GM19455 (cell line): ENCODE measurements around the gene MRPS7.
"Not testable (repeated sequence)": the region's sequence is repeated elsewhere in the genome, so short reads cannot be mapped to it uniquely, and the experiment has no call there.

Experiments used
- ATAC-seq: cut with Tn5 transposase; IDR thresholded peaks from one replicate; pipeline ENCODE4 v1.9.1; 2021; ENCODE audit not compliant: unreplicated experiment

The MRPS7 gene

DNA sequence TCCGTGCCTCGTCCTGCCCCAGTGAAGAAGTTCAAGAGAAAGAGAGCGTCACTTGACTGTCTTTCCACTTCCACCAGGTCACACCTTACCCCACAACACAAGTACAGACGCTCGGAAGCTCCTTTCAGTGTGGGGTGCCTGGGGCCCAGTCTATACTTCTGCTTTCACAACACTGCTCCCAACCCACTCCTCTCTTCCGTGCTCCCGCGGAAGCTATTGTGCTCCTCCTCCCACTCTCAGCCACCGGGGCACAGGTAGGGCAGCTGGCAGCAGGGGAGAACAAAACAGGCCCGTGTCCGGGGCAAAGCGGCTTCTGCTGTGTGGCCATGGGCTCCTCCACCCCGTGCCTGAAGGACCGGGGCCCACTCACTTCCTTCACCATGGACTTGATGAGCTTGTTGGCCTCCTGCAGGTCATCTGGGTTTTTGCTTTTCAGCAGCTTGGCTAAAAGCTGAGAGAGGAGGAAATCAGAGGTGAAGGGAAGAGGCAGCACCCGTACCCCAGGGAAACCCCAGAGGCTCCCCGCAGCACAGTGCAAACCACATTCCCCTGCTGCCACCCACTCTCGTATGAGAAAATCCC lies 19.1 kb upstream of the MRPS7 start:
- no peak for ATAC-seq

DNA sequence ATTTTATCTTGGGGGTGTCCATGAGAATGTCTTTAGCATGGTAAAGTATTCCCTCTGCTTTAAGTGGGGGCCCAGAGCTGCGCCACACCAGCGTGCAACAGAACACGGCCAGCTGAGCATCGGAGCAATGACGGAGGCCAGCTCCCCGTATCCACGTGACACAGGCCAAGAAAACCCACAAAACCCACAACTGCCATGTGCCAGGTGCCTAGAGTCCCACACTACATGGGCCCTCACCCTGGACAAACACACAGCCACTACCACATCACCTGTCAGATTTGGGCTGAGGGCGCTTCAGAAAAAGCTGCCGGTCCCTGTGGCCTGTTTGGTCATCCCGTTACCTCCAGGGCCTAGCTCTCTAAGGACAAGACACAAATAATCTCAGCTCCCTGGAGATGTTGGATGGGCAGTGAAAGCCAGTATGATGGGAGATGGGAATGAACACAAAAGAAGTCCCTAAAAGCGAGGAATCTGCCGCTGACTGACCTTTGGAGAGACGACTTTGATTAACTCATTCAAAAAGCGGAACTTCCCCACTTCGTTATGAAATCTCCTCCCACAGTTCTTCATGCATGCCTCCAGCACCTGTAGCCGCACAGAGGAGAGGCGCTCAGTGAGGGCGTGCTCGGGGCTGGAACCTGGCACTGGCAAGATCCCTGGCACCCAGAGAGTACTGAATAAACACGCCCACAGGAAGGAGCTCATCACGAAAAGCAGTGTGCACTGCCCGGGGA lies 17.4 kb upstream of the MRPS7 start:
- ATAC-seq, result no peak

DNA sequence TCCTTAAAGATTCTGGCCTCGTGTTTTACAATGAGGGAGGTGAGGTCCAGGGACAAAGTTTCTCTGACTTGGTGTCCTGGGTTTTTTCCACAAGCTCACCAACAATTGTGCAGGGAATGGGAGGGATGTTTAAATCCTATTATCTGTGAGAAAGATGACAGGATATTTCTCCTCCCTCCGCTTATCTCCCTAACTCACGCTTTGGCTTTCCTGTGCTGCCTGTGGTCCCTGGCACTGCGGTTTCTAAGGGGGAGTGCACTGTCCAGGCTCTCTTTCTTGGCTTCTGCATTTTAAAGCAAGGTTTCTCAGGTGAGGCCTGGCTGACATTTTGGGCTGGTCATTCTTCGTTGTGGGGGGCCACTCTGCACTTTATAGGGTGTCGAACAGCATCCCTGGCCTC lies 16.7 kb upstream of the MRPS7 start:
- no peak for ATAC-seq

DNA sequence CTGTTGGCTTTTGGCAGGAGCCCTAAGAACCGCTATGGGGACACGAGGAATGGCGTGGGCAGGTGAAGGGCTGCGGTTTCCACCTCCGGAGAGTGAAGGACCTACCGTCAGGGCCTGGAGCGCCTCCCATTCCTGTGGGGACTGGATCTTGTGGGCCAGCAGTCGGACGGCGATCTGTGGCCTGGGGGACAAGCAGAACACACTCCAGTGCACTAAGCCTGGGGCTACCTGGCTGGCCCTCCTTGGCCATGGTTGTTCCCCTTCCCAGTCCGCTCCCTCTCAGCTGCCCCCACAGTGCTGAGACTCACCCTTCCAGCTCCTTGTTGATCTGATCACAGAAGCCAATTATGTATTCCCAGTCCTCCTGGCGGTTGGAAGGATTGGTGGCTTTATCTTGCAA lies 15.3 kb upstream of the MRPS7 start:
- no peak for ATAC-seq

DNA sequence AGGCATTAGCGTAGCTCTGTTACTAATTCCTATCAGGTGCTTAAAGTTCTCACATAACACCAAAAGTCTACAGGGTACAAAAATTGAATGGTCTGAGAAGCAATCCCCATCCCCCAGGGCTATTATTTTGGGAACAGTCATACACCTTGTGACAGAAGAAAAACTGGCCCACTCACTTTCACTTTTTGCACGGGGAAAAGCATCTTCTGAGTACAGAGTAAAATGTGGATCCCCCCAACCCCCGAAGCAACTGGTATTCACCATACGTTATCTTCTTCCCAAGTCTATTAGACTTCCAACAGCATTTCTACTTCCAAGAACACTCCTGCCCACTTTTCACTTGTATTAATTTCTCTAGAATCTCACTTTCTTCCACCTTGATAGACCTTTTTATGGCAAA lies 12.1 kb upstream of the MRPS7 start:
- no peak for ATAC-seq

DNA sequence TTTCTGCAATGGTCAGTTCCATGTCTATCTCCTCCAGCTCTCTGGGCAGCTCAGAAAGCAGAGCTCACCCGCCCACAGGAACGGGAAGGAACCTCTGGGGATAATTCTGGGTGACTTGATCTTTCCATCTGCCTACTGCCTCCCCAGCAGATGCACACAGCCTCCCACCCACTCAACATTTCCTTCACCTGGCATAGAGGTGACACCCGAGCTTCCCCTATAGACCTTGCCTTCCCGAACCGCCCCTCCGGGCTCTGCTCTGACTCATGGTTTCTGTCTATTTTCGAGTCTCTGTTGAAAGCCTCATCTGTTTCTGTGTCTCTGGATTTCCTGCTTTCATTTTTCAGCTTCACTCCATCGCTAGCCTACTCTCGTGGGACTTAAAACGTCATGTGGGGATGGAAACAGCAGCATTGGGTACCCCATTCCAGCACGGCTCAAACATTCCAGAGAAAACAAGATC lies 11.6 kb upstream of the MRPS7 start:
- ATAC-seq, result peak; percentile 82

DNA sequence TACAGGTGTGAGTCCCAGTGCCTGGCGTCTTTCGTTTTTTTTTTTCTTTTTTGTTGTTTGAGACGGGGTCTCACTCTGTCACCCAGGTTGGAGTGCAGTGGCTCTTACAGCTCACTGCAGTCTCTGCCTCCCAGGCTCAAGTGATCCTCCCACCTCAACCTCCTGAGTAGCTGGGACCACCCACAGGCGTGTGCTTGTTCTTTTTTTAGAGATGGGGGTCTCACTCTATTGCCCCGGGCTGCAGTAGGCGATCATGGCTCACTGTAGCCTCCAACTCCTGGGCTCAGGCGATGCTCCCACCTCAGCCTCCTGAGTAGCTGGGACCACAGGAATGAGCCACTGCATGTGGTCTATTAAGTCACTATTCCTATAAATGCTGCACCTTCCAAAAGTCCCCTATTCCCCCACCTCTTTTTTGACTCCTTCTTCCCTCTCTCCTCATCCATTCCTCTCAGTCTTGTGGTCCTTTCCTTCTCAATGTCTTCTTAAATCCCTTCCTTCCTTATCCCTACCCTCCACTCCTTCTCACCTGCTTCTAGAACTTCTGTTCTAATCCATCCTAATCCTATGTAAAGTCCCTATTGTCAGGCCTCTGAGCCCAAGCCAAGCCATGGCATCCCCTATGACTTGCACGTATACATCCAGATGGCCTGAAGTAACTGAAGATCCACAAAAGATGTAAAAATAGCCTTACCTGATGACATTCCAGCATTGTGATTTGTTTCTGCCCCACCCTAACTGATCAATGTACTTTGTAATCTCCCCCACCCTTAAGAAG lies 9.5 kb upstream of the MRPS7 start:
- ATAC-seq, result no peak

DNA sequence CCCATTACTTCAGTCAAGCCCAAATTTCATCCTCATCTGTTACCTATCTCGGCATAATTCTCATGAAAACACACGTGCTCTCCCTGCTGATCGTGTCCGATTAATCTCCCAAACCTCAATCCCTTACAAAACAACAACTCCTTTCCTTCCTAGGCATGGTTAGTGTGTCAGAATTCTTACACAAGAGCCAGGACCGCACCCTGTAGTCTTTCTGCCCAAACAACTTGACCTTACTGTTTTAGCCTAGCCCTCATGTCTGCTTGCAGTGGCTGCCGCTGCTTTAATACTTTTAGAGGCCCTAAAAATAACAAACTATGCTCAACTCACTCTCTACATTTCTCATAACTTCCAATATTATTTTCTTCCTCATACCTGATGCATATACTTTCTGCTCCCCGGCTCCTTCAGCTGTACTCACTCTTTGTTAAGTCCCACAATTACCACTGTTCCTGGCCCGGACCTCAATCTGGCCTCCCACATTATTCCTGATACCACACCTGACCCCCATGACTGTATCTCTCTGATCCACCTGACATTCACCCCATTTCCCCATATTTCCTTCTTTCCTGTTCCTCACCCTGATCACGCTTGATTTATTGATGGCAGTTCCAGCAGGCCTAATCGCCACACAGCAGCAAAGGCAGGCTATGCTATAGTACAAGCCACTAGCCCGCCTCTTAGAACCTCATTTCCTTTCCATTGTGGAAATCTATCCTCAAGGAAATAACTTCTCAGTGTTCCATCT lies 5.6 kb upstream of the MRPS7 start:
- not testable (repeated sequence) for ATAC-seq

DNA sequence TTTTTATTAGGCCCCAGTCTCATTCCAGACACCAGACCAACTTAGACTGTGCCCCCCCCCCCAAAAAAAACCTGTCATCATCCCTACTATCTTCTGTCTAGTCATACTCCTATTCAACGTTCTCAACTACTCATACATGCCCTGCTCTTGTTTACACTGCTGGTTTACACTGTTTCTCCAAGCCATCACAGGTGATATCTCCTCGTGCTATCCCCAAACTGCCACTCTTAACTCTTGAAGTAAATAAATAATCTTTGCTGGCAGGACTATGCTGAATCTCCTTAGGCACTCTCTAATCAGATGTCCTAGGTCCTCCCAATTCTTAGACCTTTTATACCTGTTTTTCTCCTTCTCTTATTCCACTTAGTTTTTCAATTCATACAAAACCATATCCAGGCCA lies 4.5 kb upstream of the MRPS7 start:
- not testable (repeated sequence) for ATAC-seq

DNA sequence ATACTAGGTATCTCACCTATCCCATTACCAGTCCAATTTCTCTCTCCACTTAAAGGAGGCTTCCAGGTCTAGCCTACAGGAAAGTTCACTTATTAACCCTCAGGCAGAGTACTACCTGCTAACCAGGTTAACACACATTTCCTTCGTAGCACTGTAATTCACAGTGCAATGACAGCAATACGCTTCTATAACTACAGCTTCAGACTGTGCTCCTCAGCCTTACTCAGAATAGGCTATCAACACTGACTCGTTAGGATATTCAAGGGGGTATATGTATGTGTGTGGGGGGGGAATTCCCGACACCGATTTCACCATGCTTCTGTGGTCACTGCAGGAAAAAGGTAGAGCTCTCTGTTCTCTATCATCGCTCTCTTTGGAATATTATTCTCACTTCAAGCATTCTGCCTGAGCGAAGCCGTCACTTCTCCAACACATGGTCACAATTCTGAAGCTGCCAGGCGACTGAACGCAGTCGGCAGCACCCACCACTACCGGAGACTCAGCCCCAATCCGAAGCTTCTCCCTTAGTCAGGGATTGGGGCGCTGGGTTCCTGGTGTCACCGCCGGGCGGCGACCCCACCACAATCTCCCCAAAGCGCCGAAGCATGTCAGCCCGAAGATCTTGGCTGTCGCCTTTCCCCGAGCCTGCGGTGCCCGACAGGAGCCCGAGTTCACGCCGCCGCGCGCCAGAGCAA lies 891 bp upstream of the MRPS7 start:
- peak; percentile 33 for ATAC-seq

DNA sequence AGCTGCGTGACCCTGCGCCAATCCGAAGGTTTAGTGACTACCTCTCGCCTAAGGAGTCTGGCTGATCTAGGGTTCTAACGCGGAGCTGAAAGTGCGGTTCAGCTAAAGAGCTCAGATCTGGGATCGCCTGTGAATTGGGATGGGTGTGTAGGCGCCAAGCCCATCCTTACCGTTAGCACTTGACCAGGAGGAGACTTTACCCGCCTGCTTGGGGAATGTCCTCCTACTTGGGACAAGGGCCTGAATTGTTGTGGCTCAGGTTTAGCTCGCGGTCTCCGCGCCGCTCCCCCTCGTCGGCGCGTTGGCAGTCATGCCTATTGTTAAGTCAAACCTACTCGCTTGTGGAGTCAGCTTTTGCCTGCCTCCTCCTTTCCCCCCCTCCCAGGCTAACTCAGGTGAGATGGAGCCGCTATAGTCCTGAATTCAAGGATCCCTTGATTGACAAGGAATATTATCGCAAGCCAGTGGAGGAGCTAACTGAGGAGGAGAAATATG lies 480 bp downstream of the MRPS7 start:
- peak; percentile 21 for ATAC-seq

DNA sequence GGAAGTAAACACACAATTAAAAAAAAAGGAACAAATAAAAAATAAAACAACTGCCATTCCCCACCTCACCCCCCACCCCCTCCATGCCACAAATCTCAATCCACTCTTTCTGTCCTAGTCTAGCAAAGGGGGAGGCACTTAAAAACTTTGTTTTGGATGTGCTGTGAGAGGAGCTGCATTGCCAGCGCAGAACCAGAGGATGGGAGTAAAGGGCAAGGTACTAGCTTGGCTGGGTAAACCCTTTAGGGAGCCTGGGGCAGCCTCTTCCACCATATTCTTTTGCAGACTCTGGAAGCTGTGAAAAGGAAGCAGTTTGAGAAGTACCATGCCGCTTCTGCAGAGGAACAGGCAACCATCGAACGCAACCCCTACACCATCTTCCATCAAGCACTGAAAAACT lies 1.4 kb downstream of the MRPS7 start:
- no peak for ATAC-seq

DNA sequence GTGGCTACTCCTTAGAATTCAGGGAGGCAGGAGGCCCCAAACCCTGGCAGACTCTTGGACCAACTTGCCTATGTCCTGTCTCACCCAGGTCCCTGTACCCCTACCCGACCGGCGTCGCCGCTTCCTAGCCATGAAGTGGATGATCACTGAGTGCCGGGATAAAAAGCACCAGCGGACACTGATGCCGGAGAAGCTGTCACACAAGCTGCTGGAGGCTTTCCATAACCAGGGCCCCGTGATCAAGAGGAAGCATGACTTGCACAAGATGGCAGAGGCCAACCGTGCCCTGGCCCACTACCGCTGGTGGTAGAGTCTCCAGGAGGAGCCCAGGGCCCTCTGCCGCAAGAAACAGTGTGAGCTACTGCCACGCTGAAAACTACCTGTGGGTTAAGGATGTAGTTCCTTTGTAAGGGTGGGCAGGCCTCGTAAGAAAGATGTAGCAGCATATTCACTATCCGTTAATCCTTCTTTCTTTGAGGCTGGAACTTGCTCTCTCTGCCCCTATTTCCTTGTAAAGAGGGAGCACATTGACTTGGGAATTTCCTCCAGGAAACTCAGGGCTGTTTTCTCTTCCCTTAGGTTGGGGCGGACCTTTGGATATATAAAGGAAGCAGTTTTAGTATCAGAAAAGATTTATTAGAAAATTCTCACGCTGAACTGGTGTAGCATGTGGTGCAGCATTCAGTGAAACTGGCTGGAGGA lies 4.1 kb downstream of the MRPS7 start:
- ATAC-seq, result no peak

DNA sequence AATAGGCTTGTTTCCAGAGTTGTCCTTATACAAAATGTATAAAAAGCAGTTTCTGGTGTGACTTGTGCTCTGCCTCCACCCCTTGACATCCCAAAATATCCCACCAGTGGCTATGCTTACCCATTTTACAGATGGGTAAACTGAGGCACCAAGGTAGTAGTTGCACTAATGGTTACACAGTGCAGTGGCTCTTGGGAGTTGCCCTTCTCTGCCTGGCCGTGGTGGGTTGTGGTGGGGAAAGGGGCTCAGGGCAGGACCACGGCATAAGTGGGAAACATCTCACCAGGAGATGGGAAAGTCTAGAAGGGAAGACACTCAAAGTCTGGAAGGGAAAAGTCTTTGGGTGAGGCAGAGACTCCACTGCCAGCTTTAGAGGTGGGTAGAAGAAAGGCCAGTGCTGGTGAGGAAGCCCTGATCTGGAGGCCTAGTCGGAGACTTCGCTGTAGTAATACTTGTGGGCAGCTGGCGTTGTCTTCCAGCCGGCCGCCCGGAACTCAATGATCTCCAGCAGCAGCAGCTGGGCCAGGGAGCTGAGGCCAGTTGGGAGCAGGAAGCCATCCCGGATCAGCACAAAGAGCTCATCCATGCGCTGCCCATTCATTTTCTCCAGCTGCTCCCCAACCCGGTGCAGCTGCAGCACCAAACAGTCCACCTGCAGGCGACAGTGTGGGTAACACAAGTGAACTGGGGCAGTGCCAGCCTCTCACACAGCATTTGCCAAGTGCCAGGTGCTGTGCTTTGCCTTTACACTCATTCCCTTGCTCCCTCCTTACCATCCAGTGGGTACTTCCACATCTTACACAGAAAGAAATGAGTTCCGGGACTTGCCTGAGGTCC lies 4.9 kb downstream of the MRPS7 start:
- no peak for ATAC-seq

DNA sequence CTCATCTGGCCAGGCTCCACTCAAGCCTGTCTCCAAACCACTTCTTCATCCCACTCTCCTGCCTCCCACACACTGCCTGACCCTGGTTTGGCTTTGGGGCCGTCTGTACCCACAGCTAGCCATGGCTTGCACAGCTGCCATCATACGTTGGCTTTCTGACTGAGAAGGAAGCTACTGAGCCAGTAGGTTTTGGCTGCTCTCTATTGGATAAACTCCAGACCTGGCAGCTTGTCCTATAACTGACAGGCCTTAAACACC lies 5.4 kb downstream of the MRPS7 start:
- no peak for ATAC-seq

DNA sequence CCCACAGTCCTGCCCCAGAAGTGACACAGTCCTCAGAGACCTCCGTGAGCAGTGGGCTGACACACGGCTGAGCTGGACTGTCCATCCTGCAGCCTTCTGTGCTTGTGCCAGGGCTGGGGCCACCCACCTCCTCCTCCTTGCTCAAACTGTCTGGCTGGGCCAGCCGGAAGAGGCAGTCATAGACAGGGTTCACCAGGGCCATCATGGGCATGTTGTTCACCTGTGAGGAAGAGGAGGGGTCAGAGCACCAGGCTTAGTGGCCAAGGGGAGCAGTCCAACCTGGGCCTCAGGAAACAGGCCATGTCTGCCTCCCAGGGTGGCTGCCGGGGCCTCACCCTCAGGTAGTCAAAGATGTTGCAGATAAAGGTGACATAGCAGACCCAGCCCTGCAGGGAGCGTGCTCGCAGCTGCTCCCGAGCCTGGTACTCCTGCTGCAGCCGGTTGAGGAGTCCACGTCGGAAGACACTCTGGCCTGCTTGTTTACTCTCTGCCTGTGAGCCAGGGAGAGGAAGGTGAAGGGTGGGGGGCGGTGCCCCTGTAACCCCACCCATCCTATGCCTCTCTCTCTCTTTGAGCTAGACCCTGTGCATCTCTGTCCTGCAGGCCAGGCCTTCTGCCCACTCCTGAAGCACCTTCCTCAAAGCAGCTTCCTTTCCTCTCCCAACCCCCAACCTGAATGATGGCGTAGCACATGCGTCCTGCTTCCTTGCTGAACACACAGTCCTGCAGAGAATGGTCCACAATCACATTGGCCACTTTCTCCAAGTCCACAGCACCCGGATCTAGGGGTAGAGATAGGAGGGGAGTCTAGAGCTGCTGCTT lies 5.9 kb downstream of the MRPS7 start:
- ATAC-seq, result no peak

DNA sequence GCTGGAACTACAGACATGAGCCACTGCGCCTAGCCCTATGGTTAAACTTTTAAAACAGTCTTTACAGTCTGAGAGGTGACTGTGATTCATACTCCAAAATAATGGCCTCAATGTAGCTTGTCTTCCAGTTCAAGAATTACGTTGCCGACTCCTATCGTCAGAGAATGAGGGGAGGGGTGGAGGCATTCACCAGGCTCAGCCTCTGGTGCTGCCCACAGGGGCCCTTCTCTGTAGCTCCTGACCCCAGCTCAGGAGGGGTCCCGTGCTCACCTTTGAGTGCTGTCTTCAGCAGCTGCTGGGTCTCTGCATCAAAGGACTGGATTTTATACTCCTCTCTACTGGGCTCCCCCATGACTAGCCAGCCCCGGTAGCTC lies 8.2 kb downstream of the MRPS7 start:
- no peak for ATAC-seq

DNA sequence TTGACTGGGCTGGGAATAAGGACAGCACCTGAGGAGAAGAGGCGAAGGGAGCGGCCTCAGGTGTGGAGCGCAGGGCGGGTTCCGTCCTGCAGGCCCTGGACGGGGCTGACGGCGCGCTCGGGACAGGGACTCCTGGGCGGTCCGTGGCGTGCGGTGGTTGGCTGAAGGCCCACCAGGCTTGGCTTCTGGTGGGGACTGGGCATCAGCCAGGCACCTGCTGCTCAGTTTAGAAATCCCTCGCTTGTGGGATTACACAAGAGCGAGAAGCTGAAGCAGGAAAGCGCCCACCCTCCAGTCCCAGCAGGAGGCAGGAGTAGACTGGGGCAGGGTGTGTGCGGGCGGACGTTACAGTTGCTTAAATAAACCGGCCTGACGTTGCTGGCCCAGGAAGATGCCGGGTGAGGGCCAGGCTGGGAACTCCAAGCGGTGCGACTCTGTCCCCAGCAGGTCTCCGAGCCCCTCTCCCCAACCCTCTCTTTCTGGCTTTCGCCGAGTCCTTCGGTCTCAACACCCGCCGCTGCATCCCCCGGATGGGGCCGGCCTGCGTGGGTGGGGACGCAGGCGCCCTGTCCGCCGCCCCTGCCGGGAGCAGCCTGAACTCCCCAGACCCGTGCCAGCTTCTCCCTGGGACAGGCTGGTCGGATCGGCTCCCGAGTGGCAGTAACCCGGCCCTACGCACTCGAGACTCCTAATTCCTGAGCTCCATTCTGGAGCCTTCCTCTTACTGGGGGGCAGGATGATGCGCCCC lies 8.7 kb downstream of the MRPS7 start:
- peak; percentile 38 for ATAC-seq
